Cardiac muscle cell (in vitro differentiated cells and primary cell): Measurements from ENCODE around the gene SIGLEC11. TPM values are rescaled to one million over a fixed set of nuclear protein-coding genes. Genes with fewer than 3 reads are reported as not detected.

Experiments
- DNase-seq, 2 donors: peaks; one replicate each; pipeline versions ENCODE4 v3.0.0 to v3.0.0-alpha.2; 2010 to 2017; ENCODE audit warnings: low read depth in 1 of 2, low spot score in 1 of 2
- H3K27ac ChIP-seq: fragments of 200-600 bp; sonication (generic); 2 replicates; pipeline ENCODE4 v1.5.1; 2016
- H3K27me3 ChIP-seq: fragments of 200-600 bp; sonication (generic); 2 replicates; pipeline ENCODE4 v1.6.0; 2016; ENCODE audit warnings: control low read depth
- H3K36me3 ChIP-seq: fragments of 200-600 bp; sonication (generic); 2 replicates; pipeline ENCODE4 v1.5.1; 2016; ENCODE audit warnings: control low read depth
- H3K4me1 ChIP-seq: fragments of 200-600 bp; sonication (generic); 2 replicates; pipeline ENCODE4 v1.8.1; 2017; ENCODE audit warnings: low read depth, mild to moderate bottlenecking, mixed run types
- H3K4me3 ChIP-seq: fragments of 200-600 bp; sonication (generic); 2 replicates; pipeline ENCODE4 v1.5.1; 2016; ENCODE audit warnings: mild to moderate bottlenecking
- H3K9me3 ChIP-seq: fragments of 200-600 bp; sonication (generic); 2 replicates; pipeline ENCODE4 v1.5.1; 2017; ENCODE audit warnings: low read depth, mild to moderate bottlenecking, control low read depth
- polyA plus RNA-seq: library from polyadenylated mRNA; unstranded; fragments of >200 nt; fragmentation: Nextera tagmentation; extraction: Ambion mirVana; gene quantifications from 2 replicates; pipeline ENCODE4 v1.2.1, GENCODE V29; 2016
- total RNA-seq: library from RNA; depleted of rRNA; stranded (reverse); fragments of >200 nt; gene quantifications from 2 replicates; pipeline ENCODE4 v1.2.3, GENCODE V29; 2016
- TF ChIP-seq, protein P1 (sequence below): IDR thresholded peaks from 2 replicates; pipeline ENCODE4 v1.5.1; 2012; ENCODE audit warnings: low read depth, mild to moderate bottlenecking, low read length

Gene SIGLEC11
- total and polyA plus RNA-seq, 2 experiments from 2014 or later = 0.03 to 0.13 TPM

DNA sequence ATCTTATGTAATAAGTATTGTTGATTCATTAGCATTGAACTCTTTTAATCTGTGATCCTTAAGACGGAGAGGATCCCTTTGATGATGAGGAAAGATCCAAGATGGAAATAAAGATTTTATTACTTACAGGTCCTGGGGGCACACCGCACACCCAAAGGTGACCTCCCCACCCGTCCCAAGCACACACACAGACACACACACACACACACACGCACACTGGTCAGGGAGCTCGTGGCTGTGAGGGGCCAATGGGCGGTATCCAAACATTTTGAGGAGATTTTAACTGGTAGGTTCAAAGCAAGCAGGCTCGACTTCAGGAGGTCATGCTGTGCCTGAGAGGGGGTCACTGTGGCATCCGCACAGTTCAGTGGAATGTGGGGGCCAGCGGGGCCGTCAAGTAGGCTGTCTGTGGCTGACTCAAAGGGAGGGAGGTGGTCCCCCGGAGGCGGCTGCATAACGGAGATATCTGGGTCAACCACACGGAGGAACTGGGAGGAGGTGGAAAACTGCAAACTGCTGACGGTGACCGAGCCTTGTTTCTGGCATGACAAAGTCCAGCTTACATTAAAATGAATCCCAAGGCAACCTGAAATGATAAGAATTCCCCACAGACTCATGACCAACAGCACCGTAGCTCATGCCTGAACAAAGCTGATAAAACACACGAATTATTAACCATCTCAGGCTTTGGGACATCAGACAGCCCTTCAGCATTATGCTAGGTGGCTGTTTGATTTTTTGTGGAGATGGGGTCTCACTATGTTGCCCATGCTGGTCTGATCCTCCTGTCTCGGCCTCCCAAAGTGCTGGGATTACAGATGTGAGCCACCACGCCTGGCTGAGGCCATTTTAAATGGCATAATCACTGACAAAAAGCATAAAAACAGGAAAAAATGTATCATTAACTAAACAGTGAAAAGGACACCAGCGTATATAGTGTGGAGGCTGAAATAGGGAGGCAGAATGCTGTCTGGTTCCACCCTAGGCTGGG is 20.9 kb upstream of the SIGLEC11 start:
- Histone ChIP-seq H3K27me3 (no peaks in the 10 kb centered on the region), H3K4me3 (no peak overlapping the region), H3K9me3 (no peaks in the 10 kb centered on the region), H3K36me3 (peaks cover 4% of the 10 kb centered on the region), H3K4me1 (no peaks in the 10 kb centered on the region), H3K27ac (no peak overlapping the region)
- TF ChIP-seq, protein P1, sequence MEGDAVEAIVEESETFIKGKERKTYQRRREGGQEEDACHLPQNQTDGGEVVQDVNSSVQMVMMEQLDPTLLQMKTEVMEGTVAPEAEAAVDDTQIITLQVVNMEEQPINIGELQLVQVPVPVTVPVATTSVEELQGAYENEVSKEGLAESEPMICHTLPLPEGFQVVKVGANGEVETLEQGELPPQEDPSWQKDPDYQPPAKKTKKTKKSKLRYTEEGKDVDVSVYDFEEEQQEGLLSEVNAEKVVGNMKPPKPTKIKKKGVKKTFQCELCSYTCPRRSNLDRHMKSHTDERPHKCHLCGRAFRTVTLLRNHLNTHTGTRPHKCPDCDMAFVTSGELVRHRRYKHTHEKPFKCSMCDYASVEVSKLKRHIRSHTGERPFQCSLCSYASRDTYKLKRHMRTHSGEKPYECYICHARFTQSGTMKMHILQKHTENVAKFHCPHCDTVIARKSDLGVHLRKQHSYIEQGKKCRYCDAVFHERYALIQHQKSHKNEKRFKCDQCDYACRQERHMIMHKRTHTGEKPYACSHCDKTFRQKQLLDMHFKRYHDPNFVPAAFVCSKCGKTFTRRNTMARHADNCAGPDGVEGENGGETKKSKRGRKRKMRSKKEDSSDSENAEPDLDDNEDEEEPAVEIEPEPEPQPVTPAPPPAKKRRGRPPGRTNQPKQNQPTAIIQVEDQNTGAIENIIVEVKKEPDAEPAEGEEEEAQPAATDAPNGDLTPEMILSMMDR = no peak
- no peak for DNase-seq

GRCh38 chr19:49978324-49978723 is 17.4 kb upstream of the SIGLEC11 start:
- Histone ChIP-seq H3K36me3 (no peaks in the 10 kb centered on the region), H3K4me3 (no peak overlapping the region), H3K27ac (no peak overlapping the region), H3K9me3 (no peaks in the 10 kb centered on the region), H3K4me1 (no peaks in the 10 kb centered on the region), H3K27me3 (no peaks in the 10 kb centered on the region)
- no peak for DNase-seq
- TF ChIP-seq, protein P1 = no peak

DNA sequence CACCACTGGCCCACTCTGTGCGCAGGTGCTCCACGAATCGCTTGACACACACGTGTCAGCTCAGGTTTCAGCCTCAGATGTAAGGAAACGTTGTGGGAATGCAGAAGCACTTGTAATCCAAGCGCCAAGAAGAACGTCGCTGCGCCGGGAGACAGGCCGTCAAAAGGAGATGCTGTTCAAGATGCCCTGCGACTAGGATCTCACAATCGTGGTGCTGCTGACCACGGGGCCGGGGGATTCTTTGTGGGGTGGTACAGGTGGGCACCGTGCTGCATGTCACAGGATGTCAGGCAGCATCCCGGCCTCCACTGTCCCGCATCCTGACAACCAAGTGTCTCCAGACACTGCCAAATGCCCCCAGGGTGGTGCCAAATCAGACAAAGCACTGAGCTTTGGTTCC is 16.9 kb upstream of the SIGLEC11 start:
- DNase-seq = no peak
- H3K9me3 ChIP-seq = no peaks in the 10 kb centered on the region
- no peaks in the 10 kb centered on the region for H3K36me3 ChIP-seq
- no peak overlapping the region for H3K27ac ChIP-seq
- no peaks in the 10 kb centered on the region for H3K4me1 ChIP-seq
- TF ChIP-seq, protein P1 = no peak
- no peaks in the 10 kb centered on the region for H3K27me3 ChIP-seq
- H3K4me3 ChIP-seq = no peak overlapping the region

- Histone ChIP-seq H3K4me1 (peaks cover under 1% of the 10 kb centered on the region), H3K4me3 (no peak overlapping the region), H3K36me3 (no peaks in the 10 kb centered on the region), H3K27me3 (no peaks in the 10 kb centered on the region), H3K9me3 (no peaks in the 10 kb centered on the region), H3K27ac (no peak overlapping the region)
- TF ChIP-seq, protein P1 = no peak
- DNase-seq = no peak
Measured at GRCh38 chr19:49977076-49977475, 16.1 kb upstream of the SIGLEC11 start.

GRCh38 chr19:49976496-49976895 is 15.5 kb upstream of the SIGLEC11 start:
- no peak overlapping the region for H3K4me3 ChIP-seq
- DNase-seq = no peak

More at GRCh38 chr19:49976496-49976895, 15.5 kb upstream of the SIGLEC11 start:
- Histone ChIP-seq H3K27me3 (no peaks in the 10 kb centered on the region), H3K9me3 (no peaks in the 10 kb centered on the region), H3K36me3 (no peaks in the 10 kb centered on the region), H3K4me1 (peaks cover 3% of the 10 kb centered on the region), H3K27ac (no peak overlapping the region)
- TF ChIP-seq, protein P1 = no peak
